GM21825 (cell line): ENCODE measurements around the gene ATG7.
A peak's percentile ranks its signal among the peaks of the same experiment; 100 is the strongest.
"Not testable (repeated sequence)": the region's sequence is repeated elsewhere in the genome, so short reads cannot be mapped to it uniquely, and the experiment has no call there.

Source experiments
- ATAC-seq: cut with Tn5 transposase; IDR thresholded peaks from one replicate; pipeline ENCODE4 v1.9.1; 2021; ENCODE audit warnings: mild to moderate bottlenecking, moderate library complexity; ENCODE audit not compliant: unreplicated experiment

ATG7 gene

DNA sequence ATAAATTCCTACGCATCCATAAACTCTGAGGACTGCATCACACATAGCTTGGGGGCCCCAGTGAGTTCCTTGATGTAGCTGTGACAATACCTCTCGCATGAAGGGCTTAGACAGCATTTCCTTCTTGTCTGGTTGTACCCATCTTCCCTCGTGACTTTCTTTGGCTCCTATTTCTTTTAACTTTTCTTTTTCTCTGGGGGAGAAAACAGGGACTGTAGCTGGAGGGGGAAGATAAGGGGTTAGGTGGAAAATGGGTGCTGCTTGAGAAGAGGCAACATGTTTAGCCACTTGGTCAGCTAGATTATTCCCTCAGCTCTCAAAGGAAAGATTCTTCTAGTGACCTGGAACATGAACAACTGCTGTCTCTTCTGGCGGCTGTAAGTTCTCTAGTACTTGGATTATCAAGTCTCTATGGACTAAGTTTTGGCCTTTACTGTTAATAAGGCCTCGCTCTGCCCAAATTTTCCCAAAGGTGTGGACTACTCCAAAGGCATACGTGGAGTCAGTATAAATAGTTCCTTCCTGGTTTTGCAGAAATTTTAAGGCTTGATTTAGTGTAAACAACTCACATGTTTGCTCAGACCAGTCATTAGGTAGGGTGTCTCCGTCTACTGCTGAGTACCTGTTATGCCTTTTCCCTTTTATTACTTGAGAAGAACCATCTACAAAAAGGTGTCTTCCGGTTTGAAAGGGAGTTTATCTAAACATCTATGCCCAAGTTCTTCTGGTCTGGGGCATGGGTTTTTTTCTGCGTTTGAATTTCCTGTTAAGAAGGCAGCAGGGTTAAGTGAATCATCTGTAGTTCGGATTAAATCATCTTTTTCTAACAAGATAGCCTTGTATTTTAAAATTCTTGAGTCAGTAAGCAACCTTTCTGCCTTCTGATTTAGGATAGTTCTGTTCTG, 21.0 kb upstream of the ATG7 start:
- no peak for ATAC-seq

GRCh38 chr3:11251807-11252176, 20.4 kb upstream of the ATG7 start:
- ATAC-seq: no peak

DNA sequence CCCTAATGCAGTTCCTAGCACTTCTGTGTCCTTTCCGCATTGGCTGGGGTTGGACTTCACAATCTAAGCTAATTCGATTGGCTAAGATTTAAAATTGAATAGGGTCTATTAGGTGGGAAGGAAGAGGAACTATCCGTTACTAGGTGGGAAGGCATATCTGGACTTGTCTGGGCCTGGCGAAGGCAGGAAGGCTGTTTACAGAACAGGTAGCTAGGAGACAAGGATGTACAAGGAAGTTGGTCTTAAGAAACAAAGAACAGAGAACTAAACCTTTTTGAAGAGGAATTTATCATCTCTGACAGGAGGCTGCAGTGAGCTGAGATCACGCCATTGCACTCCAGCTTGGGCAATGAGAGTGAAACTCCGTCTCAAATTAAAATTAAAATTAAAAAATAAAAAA, 17.3 kb upstream of the ATG7 start:
- ATAC-seq: no peak

DNA sequence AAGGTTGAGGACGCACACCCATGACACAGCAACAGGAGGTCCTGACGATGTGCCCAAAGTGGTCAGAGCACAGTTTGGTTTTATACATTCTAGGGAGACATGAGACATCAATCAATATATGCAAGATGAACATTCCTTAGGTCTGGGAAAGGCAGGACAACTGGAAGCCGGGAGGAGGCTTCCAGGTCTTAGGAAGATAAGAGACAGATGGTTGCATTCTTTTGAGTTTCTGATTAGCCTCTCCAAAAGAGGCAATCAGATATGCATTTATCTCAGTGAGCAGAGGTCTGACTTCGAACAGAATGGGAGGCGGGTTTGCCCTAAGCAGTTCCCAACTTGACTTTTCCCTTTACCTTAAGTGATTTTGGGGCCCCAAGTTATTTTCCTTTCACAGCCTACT, 16.7 kb upstream of the ATG7 start:
- ATAC-seq: not testable (repeated sequence)

DNA sequence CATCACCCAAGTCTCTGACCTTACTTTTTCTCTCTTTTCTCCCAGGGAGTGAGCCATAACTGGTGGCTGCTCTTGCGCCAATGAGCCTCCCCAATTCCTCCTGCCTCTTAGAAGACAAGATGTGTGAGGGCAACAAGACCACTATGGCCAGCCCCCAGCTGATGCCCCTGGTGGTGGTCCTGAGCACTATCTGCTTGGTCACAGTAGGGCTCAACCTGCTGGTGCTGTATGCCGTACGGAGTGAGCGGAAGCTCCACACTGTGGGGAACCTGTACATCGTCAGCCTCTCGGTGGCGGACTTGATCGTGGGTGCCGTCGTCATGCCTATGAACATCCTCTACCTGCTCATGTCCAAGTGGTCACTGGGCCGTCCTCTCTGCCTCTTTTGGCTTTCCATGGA, 13.2 kb upstream of the ATG7 start:
- no peak for ATAC-seq

GRCh38 chr3:11260460-11260859, 11.7 kb upstream of the ATG7 start:
- no peak for ATAC-seq

GRCh38 chr3:11269007-11269406, 3.2 kb upstream of the ATG7 start:
- no peak for ATAC-seq

DNA sequence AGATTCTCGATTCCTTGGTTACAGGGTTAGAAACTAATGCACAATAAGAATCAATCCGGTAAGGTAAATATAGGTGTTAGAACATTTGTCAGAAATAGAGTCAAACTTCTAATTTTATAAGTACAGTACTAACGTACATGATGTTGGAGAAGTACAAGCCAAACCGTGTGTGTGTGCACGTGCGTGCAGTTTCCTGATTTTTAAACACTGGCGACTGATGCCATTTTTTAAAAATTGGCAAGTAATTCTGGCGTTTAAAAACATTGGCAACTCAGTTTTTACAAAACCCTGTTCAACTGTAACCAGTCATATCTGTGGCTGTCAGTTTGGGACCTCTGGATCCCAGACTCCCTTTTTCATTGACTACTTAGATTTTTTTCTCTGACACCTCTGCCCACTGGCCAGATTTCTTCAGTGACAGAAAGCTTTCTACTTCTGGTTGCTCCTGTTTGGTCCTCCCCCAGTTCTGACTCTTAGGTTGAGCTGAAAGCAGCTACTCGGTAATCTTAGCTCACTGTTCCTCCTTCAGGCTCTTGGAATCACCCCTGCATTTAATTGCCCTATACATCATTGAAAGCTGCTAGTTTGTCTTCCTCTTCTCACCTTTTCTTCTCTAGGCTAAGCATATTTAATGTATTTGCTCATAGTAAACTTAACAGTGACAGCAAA, 843 bp downstream of the ATG7 start:
- no peak for ATAC-seq

GRCh38 chr3:11273891-11274291, 1.7 kb downstream of the ATG7 start:
- ATAC-seq: no peak

GRCh38 chr3:11274566-11275142, 2.5 kb downstream of the ATG7 start:
- no peak for ATAC-seq

- no peak for ATAC-seq
Measured at GRCh38 chr3:11275926-11276325, 3.7 kb downstream of the ATG7 start.

DNA sequence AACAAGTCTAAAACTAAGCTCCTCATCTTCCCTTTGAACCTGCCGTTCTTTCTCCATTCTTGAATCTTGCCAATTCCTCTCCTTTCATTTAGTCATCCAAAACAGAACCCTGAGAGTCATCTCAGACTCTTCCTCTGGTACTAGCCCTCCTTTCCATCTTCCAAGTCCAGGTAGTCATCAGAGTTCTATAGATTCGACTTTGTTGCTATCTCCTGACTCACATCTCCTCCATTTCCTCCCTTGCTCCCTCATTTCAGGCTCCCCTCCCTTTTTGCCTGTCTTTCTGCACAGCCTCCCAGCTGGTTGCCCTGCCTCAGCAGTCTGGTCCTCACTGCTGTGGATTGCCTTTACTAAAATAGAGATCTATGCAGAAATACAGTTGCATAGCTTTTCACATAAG, 4.7 kb downstream of the ATG7 start:
- no peak for ATAC-seq

DNA sequence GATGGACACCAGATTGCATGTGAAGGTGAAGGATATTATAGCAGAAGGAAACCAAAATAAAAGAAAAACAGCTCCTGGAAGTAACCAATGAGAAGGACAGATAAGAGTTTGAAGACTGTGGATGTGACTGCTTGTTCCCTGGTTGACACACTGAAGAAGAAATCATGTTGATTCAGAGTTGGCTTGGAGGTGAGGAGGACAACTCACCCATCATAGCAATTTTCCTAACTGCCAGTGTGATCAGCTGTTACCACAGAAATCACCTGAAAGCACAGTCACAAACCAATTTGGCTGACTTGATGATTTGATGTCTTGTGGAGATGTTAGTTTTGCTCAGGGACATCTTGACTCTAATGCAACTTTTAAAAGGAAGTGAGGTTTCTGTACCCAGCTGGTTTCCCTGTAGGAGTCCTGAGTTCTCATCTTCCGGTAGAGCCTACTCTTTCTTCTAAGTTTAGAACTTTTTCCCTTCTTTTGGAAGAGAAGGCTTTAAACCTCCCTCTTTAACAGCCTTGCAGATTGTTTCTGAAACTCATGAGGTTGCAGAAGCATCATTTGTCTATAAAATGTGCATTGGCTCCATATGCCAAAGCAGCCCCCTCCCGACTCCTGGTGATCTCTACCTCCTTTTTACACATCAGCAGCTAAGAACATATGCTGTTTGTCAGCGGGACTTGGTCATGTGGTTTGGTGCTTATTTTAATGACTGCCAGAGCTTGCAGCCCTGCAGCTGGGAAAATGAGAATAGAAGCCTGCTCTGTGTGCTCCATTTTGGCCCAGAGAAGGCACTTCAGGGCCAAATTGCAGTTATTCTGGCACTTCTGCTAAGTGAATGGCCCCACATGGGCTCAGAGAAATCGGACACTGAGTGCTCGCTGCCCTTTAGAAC, 10.3 kb downstream of the ATG7 start:
- no peak for ATAC-seq

- ATAC-seq: no peak
Measured at GRCh38 chr3:11283139-11283475, 10.9 kb downstream of the ATG7 start.

DNA sequence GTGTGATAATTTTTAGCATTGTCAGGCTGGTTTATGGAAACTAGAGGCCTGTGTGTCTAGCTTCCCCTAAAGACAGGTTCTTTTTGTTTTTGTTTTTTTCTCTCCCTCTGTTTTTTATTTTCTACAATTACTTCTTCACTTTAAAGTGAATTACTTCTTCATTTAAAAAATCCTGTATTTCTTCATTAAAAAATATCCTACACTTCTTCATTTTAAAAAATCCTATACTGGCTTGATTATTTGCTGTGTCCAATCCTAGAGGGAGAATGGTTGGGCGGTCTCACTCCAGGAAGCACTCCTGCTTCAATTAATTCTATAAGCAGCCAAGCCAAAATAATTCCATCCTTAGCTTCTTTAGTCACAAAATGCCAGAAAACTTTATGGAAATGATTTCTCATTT, 11.8 kb downstream of the ATG7 start:
- no peak for ATAC-seq

DNA sequence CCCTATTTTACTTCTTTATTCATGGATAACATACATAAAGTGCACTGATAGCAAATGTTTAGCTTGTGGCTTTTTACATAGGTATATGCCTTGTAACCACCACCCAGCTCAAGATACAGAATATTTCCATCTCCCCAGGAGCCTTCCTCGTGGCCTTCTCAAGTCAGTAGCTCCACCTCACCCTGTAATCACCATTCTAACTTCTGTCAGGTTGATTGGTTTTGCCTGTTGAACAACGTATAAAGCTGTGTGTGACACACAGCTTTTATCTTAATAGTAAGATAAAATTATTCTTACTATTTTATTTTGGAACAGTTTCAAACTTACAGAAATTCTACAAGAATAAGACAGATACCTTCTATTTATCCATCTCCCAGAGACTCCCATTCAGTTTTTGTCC, 13.3 kb downstream of the ATG7 start:
- no peak for ATAC-seq

DNA sequence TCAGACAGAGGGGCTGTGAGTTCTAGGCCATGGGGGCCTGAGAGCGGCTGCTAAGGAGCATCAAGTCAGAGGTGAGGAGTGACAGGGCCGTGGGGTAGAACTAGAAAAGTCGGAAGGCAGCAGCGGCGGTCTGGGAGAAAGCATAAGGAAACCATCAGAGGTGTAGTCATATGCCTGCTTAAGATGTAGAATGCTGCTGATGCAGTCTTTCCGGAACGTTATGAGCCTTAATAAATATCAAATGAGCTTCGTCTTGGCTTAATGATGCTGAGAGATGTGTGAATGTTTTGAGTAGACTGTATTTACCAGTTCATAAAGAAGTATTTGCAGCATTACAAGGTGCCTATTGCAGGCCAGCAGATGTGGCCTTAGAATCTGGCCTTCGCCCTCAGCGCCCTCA, 15.2 kb downstream of the ATG7 start:
- no peak for ATAC-seq

- no peak for ATAC-seq
Measured at GRCh38 chr3:11288021-11288491, 15.9 kb downstream of the ATG7 start.

DNA sequence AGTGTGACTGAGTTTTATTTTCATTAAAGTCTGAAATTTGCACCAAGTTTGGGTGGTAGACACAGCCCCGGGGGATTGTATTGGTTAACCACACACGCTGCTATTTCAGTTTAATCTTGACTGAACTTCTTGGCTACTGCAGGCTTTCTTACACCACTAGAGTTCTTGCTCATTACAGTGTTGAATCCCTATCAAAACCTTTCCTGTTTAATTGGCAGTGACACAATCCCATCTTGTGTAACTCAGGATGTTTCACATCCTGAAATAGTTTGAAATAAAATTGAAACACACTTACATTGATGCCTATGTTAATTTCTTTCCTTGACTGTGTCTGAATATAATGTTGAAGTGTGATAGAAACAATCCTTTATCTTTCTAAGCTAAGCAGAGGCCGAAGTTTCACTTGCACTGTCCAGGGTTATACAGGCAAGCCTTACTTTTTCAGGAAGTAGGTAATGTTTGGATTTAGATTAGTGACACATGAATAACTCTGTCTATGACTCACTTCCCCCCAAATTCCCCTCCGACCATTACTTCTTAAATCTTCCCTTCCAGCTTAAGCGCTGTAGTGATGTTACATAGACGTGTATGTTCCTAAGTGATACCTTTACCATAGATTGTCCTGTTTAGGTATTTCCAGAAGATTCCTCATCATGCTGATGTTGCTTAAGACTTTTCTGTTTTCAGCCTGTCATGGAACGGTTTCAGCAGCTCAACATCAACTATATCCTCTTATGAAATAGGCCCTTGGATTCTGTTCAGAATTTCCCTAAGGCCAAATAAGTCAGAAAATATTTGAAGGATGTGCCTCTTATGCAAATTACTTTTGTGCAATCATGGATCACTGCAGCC, 16.8 kb downstream of the ATG7 start:
- peak; percentile 61 for ATAC-seq

DNA sequence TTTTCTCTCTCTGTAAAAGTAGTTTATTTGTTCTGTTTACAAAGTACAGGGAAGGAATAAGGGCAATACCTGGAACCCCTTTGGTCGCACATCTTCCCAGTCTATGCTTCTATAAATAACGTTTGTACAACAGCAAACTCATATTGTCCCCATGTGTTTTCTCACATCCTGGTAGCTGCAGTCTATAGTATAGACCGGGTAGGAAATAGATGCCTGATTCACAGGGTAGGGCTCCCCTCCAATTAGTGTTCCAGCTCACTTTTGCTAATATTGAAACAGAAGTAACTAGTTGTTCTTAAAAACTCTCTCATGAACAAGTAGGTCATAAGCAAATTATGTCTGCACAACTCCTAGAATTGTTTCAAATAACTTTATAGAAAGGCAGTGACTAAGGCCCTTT, 17.7 kb downstream of the ATG7 start:
- ATAC-seq: no peak
